ENCODE results near the gene MBIP. TPM values are rescaled to one million over a fixed set of nuclear protein-coding genes. Genes with fewer than 3 reads are reported as not detected.
"Not testable (repeated sequence)": the region's sequence is repeated elsewhere in the genome, so short reads cannot be mapped to it uniquely, and the experiment has no call there.

The MBIP gene
- total RNA-seq, 2 experiments from 2014 or later: 77.9 to 78.9 TPM

DNA sequence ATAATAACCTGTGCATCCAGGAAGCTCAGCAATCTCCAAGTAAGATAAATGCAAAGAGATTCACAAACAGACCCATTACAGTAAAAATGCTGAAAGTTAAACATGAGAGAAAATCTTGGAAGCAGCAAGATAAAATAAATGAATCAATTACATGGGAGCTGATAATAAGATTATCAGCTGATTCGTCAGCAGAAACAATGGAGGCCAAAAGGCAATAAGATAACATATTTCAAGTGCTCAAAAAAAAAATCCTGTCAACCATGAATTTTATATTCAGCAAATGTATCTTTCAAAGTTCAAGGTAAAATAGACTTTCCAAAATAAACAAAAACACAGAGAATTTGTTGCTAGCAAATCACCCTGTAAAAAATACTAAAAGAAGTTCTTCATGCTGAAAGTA, 36.4 kb upstream of the MBIP start:
- Histone ChIP-seq H3K27ac (ENCODE audit: low read depth in 1 of 2, low read length in 2 of 2) (no peak overlapping the region), H3K4me1 (ENCODE audit: insufficient read depth, low read length) (no peaks in the 10 kb centered on the region), H3K9me3 (ENCODE audit: control insufficient read depth in 1 of 2, insufficient read depth in 1 of 2, low read length in 2 of 2) (peaks cover 0 to 18% of the 10 kb centered on the region in 2 experiments), H3K36me3 (ENCODE audit: insufficient read depth, low read length) (no peaks in the 10 kb centered on the region), H3K27me3 (ENCODE audit: control insufficient read depth in 1 of 2, insufficient read depth in 2 of 2, low read length in 2 of 2) (peaks cover 0 to 4% of the 10 kb centered on the region in 2 experiments), H3K4me3 (ENCODE audit: low read length) (no peak overlapping the region)
- H3K27me3 Mint-ChIP-seq: peaks cover 24% of the 10 kb centered on the region
- ATAC-seq (ENCODE audit: poor library complexity) (no peak), DNase-seq (no peak)
- intact Hi-C loops (cut with DNase I, micrococcal nuclease): no loop called here
- no peak overlapping the region for H3K27ac Mint-ChIP-seq
- ChIA-PET POLR2A (no interaction called here), CTCF (no interaction called here)
- H3K36me3 Mint-ChIP-seq (ENCODE audit: low read depth): no peaks in the 10 kb centered on the region
- TF ChIP-seq, protein P1, sequence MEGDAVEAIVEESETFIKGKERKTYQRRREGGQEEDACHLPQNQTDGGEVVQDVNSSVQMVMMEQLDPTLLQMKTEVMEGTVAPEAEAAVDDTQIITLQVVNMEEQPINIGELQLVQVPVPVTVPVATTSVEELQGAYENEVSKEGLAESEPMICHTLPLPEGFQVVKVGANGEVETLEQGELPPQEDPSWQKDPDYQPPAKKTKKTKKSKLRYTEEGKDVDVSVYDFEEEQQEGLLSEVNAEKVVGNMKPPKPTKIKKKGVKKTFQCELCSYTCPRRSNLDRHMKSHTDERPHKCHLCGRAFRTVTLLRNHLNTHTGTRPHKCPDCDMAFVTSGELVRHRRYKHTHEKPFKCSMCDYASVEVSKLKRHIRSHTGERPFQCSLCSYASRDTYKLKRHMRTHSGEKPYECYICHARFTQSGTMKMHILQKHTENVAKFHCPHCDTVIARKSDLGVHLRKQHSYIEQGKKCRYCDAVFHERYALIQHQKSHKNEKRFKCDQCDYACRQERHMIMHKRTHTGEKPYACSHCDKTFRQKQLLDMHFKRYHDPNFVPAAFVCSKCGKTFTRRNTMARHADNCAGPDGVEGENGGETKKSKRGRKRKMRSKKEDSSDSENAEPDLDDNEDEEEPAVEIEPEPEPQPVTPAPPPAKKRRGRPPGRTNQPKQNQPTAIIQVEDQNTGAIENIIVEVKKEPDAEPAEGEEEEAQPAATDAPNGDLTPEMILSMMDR (IDR thresholded peaks at IDR 0.05): no peak
- H3K9me3 Mint-ChIP-seq: peaks cover 15% of the 10 kb centered on the region
- H3K4me3 Mint-ChIP-seq: no peak overlapping the region
- H3K4me1 Mint-ChIP-seq (ENCODE audit: low read depth): no peaks in the 10 kb centered on the region

DNA sequence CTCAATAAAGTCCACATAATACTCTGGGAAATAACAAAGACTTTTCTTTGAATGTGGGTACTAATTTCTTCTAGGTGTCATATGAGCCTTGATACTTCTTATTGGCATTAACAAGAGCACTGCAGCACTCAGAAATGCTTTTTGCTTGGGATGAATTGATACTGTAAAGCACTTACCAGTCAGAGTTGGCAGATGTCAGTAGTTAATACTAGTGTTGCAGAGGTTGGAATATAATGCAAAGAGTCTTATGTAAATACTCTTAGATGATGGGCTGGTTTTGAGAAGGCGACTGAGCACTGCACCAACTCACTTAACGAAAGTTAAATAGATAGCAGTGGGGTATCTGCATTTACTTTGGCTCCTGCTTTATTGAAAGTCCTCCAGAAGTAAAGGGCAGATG, 25.6 kb upstream of the MBIP start:
- H3K36me3 Mint-ChIP-seq (ENCODE audit: low read depth): no peaks in the 10 kb centered on the region
- ChIA-PET CTCF (no interaction called here), POLR2A (no interaction called here)
- H3K4me1 Mint-ChIP-seq (ENCODE audit: low read depth): no peaks in the 10 kb centered on the region
- Histone ChIP-seq H3K9me3 (ENCODE audit: control insufficient read depth in 1 of 2, insufficient read depth in 1 of 2, low read length in 2 of 2) (no peaks in the 10 kb centered on the region), H3K27me3 (ENCODE audit: control insufficient read depth in 1 of 2, insufficient read depth in 2 of 2, low read length in 2 of 2) (peaks cover 4% of the 10 kb centered on the region in 2 experiments), H3K36me3 (ENCODE audit: insufficient read depth, low read length) (no peaks in the 10 kb centered on the region), H3K27ac (ENCODE audit: low read depth in 1 of 2, low read length in 2 of 2) (no peak overlapping the region), H3K4me1 (ENCODE audit: insufficient read depth, low read length) (no peaks in the 10 kb centered on the region), H3K4me3 (ENCODE audit: low read length) (no peak overlapping the region)
- DNase-seq: no peak
- TF ChIP-seq, protein P1 (IDR thresholded peaks at IDR 0.05): no peak
- H3K4me3 Mint-ChIP-seq: no peak overlapping the region
- H3K9me3 Mint-ChIP-seq: no peaks in the 10 kb centered on the region
- ATAC-seq (ENCODE audit: poor library complexity): no peak
- intact Hi-C loops (cut with DNase I, micrococcal nuclease): no loop called here
- H3K27me3 Mint-ChIP-seq: peaks cover 42% of the 10 kb centered on the region
- no peak overlapping the region for H3K27ac Mint-ChIP-seq

DNA sequence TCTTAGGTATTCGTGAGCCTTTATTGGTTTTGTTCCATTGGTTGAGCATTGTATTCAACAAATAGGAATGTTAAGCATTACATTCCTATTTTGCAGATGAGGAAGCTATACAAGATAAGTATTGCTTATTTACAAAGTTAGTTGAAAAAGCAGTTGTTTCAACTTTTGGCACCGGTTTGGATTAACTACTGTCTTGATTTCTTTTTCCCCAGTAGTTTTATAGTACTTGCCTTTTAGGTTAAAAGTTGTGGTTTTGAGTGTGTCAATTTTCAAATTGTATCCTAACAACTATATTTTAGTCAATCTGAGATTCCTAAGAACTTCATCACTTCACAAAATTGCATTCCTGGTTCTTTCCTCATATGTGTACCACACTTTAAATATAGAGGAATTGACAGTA, 23.8 kb upstream of the MBIP start:
- Histone ChIP-seq H3K27ac (ENCODE audit: low read depth in 1 of 2, low read length in 2 of 2) (no peak overlapping the region), H3K9me3 (ENCODE audit: control insufficient read depth in 1 of 2, insufficient read depth in 1 of 2, low read length in 2 of 2) (no peaks in the 10 kb centered on the region), H3K4me3 (ENCODE audit: low read length) (no peak overlapping the region), H3K36me3 (ENCODE audit: insufficient read depth, low read length) (no peaks in the 10 kb centered on the region), H3K4me1 (ENCODE audit: insufficient read depth, low read length) (no peaks in the 10 kb centered on the region), H3K27me3 (ENCODE audit: control insufficient read depth in 1 of 2, insufficient read depth in 2 of 2, low read length in 2 of 2) (peaks cover 0 to 3% of the 10 kb centered on the region in 2 experiments)
- no peak for DNase-seq
- POLR2A ChIA-PET: no interaction called here
- Mint-ChIP-seq H3K4me1 (ENCODE audit: low read depth) (no peaks in the 10 kb centered on the region), H3K27ac (no peak overlapping the region), H3K36me3 (ENCODE audit: low read depth) (no peaks in the 10 kb centered on the region), H3K9me3 (no peaks in the 10 kb centered on the region), H3K27me3 (peaks cover 54% of the 10 kb centered on the region), H3K4me3 (no peak overlapping the region)
- no peak for ATAC-seq (ENCODE audit: poor library complexity)
- CTCF ChIA-PET: no interaction called here
- TF ChIP-seq, protein P1 (IDR thresholded peaks at IDR 0.05): no peak
- intact Hi-C loops (cut with DNase I, micrococcal nuclease): no loop called here

DNA sequence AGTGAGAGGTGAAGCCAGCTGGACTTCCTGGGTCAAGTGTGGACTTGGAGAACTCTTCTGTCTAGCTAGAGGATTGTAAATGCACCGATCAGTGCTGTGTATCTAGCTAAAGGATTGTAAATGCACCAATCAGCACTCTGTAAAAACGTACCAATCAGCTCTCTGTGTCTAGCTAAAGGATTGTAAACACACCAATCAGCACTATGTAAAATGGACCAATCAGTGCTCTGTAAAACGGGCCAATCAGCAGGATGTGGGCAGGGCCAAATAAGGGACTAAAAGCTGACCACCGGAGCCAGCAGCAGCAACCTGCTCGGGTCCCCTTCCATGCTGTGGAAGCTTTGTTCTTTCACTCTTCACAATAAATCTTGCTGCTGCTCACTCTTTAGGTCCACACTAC, 21.4 kb upstream of the MBIP start:
- H3K27me3 ChIP-seq (ENCODE audit: control insufficient read depth in 1 of 2, insufficient read depth in 2 of 2, low read length in 2 of 2); H3K4me3 ChIP-seq (ENCODE audit: low read length); H3K36me3 Mint-ChIP-seq (ENCODE audit: low read depth); H3K4me3 Mint-ChIP-seq; H3K4me1 Mint-ChIP-seq (ENCODE audit: low read depth); H3K27ac ChIP-seq (ENCODE audit: low read depth in 1 of 2, low read length in 2 of 2); H3K36me3 ChIP-seq (ENCODE audit: insufficient read depth, low read length); H3K9me3 ChIP-seq (ENCODE audit: control insufficient read depth in 1 of 2, insufficient read depth in 1 of 2, low read length in 2 of 2); H3K9me3 Mint-ChIP-seq; H3K4me1 ChIP-seq (ENCODE audit: insufficient read depth, low read length); intact Hi-C loops (cut with DNase I, micrococcal nuclease); POLR2A ChIA-PET; CTCF ChIA-PET; DNase-seq; ATAC-seq (ENCODE audit: poor library complexity); H3K27ac Mint-ChIP-seq: not testable (repeated sequence)
- H3K27me3 Mint-ChIP-seq: peaks cover 62% of the 10 kb centered on the region
